HG03354 (cell line): ENCODE results near the gene MPDU1.

Experiments used
- ATAC-seq: cut with Tn5 transposase; IDR thresholded peaks from one replicate; pipeline ENCODE4 v1.9.1; 2021; ENCODE audit warnings: mild to moderate bottlenecking; ENCODE audit not compliant: unreplicated experiment, poor library complexity, severe bottlenecking

The MPDU1 gene

GRCh38 chr17:7583253-7584109 is at the start of gene MPDU1:
Gene MPDU1, plus strand, starts transcription at chr17:7583852. Its CDS starts 11 bp downstream, at chr17:7583863.
- peak; percentile 80 for ATAC-seq

- ATAC-seq, result no peak
These were observed 45.6 kb upstream of the MPDU1 start for GRCh38 chr17:7538050-7538449.

GRCh38 chr17:7538891-7539545 is 44.6 kb upstream of the MPDU1 start:
- ATAC-seq, result no peak

GRCh38 chr17:7541074-7541621 is 42.5 kb upstream of the MPDU1 start:
- ATAC-seq, result no peak

GRCh38 chr17:7544911-7545310 is 38.7 kb upstream of the MPDU1 start:
- ATAC-seq, result no peak

- no peak for ATAC-seq
These were observed 34.9 kb upstream of the MPDU1 start, which contains the start of gene TNFSF12 for GRCh38 chr17:7548585-7549400. Gene TNFSF12, plus strand, starts transcription at chr17:7549058. Its CDS starts 96 bp downstream, at chr17:7549154.

- no peak for ATAC-seq
These were observed 34.1 kb upstream of the MPDU1 start for GRCh38 chr17:7549401-7550055.

- no peak for ATAC-seq
These were observed 33.3 kb upstream of the MPDU1 start for GRCh38 chr17:7550344-7550743.

- no peak for ATAC-seq
These were observed 32.3 kb upstream of the MPDU1 start for GRCh38 chr17:7551396-7551795.

GRCh38 chr17:7552621-7553051 is 31.0 kb upstream of the MPDU1 start:
- ATAC-seq, result peak; percentile 71

- no peak for ATAC-seq
These were observed 30.3 kb upstream of the MPDU1 start for GRCh38 chr17:7553356-7553755.

GRCh38 chr17:7555320-7555948 is 28.2 kb upstream of the MPDU1 start:
- no peak for ATAC-seq

GRCh38 chr17:7556627-7557026 is 27.0 kb upstream of the MPDU1 start:
- ATAC-seq, result no peak

- ATAC-seq, result no peak
These were observed 26.4 kb upstream of the MPDU1 start for GRCh38 chr17:7557147-7557764.

- ATAC-seq, result no peak
These were observed 25.7 kb upstream of the MPDU1 start for GRCh38 chr17:7557775-7558543.

GRCh38 chr17:7558544-7559319 is 24.9 kb upstream of the MPDU1 start, which contains the start of gene TNFSF13:
Gene TNFSF13, plus strand, starts transcription at chr17:7558750. Its CDS starts 290 bp downstream, at chr17:7559040.
- ATAC-seq, result no peak
